Right cardiac atrium (tissue), 5 donors: Measurements from ENCODE around the gene CA6. TPM values are rescaled to one million over a fixed set of nuclear protein-coding genes. Genes with fewer than 3 reads are reported as not detected.

Experiments used
- ATAC-seq, 2 donors: fragments of 200-7000 bp; cut with Tn5 transposase; one replicate each; pipeline versions ENCODE4 v1.8.0 to v1.9.1; 2020; ENCODE audit warnings: moderate library complexity in 2 of 2, mild to moderate bottlenecking in 1 of 2
- DNase-seq, 3 donors: peaks; one replicate each; pipeline ENCODE4 v3.0.0-alpha.2; 2020
- H3K27ac ChIP-seq: one replicate; pipeline ENCODE4 v1.5.1; 2013; ENCODE audit warnings: mild to moderate bottlenecking, low read length, control low read depth, moderate library complexity
- H3K27me3 ChIP-seq: one replicate; pipeline ENCODE4 v1.6.1; 2013; ENCODE audit not compliant: control insufficient read depth, insufficient read depth
- H3K4me1 ChIP-seq: one replicate; pipeline ENCODE4 v1.6.1; 2013; ENCODE audit warnings: low read length; ENCODE audit not compliant: control insufficient read depth, insufficient read depth
- H3K4me3 ChIP-seq: one replicate; pipeline ENCODE4 v1.5.1; 2013; ENCODE audit warnings: low read length, control low read depth
- H3K9me3 ChIP-seq: one replicate; pipeline ENCODE4 v1.6.1; 2013; ENCODE audit warnings: low read length; ENCODE audit not compliant: control insufficient read depth
- WGBS: extraction: QIAGEN DNeasy Blood & Tissue Kit; methylation state at CpG from one replicate; pipeline ENCODE4 v1.1.7; 2013; 5-methylcytosine and 5-hydroxymethylcytosine counted together
- intact Hi-C, 4 donors: fragments of 100-400 bp; cut with DNase I; formaldehyde crosslinking; loops; one replicate each; pipeline versions ENCODE4 v1.11.0 to v1.14.0; 2022 to 2023
- polyA plus RNA-seq: library from polyadenylated mRNA; stranded (reverse); fragments of 200-250 nt; gene quantifications from one replicate; pipeline ENCODE4 v1.2.3, GENCODE V29; 2013
- total RNA-seq, 4 donors: library from RNA; stranded (reverse); fragmentation: NEBNext Ultra II Directional; extraction: Animal tissue kit (Norgen Biotek cat#: 25700); gene quantifications; one replicate each; pipeline ENCODE4 v1.2.1, GENCODE V29; 2021
- donor health status: healthy with polysubstance abuse.
- donor health status: DM: no; HTN: yes; CAD: no.
- donor health status: DM: no; HTN: no; CAD: no.
- donor health status: DM: no; HTN: yes; CAD: no; lungs with severe emphysema.
- donor health status: DM: yes; HTN: yes; CAD: no.

The CA6 gene
- total and polyA plus RNA-seq, 5 donors = not detected

- Histone ChIP-seq H3K9me3 (no peaks in the 10 kb centered on the region), H3K4me1 (no peaks in the 10 kb centered on the region), H3K4me3 (no peak overlapping the region), H3K27ac (no peak overlapping the region), H3K27me3 (no peaks in the 10 kb centered on the region)
- DNase-seq (no peak), ATAC-seq (no peak)
- intact Hi-C loops = no loop called here
- WGBS = 60% methylated on average over 7 of the region's 7 CpGs
These were observed 28.9 kb downstream of the CA6 start for GRCh38 chr1:8974551-8974950.

GRCh38 chr1:8976338-8976737, 30.7 kb downstream of the CA6 start:
- WGBS = 83% methylated on average over 5 of the region's 5 CpGs
- H3K4me3 ChIP-seq = no peak overlapping the region
- DNase-seq (no peak), ATAC-seq (no peak)
- intact Hi-C loops = no loop called here
- H3K9me3 ChIP-seq = no peaks in the 10 kb centered on the region
- H3K27ac ChIP-seq = no peak overlapping the region
- no peaks in the 10 kb centered on the region for H3K4me1 ChIP-seq
- H3K27me3 ChIP-seq = no peaks in the 10 kb centered on the region

GRCh38 chr1:8976896-8977450, 31.3 kb downstream of the CA6 start:
- no peaks in the 10 kb centered on the region for H3K9me3 ChIP-seq
- no peaks in the 10 kb centered on the region for H3K27me3 ChIP-seq
- WGBS = 86% methylated on average over 20 of the region's 20 CpGs
- no peaks in the 10 kb centered on the region for H3K4me1 ChIP-seq
- intact Hi-C loops = no loop called here
- ATAC-seq (no peak), DNase-seq (no peak)
- H3K4me3 ChIP-seq = no peak overlapping the region
- H3K27ac ChIP-seq = no peak overlapping the region

GRCh38 chr1:8980656-8981055, 35.0 kb downstream of the CA6 start:
- no peak for DNase-seq
- WGBS = 76% methylated on average over 3 of the region's 3 CpGs
- H3K4me1 ChIP-seq = no peaks in the 10 kb centered on the region

GRCh38 chr1:8981169-8981568, 35.5 kb downstream of the CA6 start:
- Histone ChIP-seq H3K27ac (no peak overlapping the region), H3K4me3 (no peak overlapping the region), H3K9me3 (no peaks in the 10 kb centered on the region), H3K4me1 (no peaks in the 10 kb centered on the region), H3K27me3 (no peaks in the 10 kb centered on the region)
- 77% methylated on average over 2 of the region's 2 CpGs for WGBS
- no peak for ATAC-seq
- intact Hi-C loops = no loop called here
- DNase-seq = no peak

More at GRCh38 chr1:8980656-8981055, 35.0 kb downstream of the CA6 start:
- Histone ChIP-seq H3K27ac (no peak overlapping the region), H3K27me3 (no peaks in the 10 kb centered on the region), H3K9me3 (no peaks in the 10 kb centered on the region), H3K4me3 (no peak overlapping the region)
- no peak for ATAC-seq
- intact Hi-C loops = no loop called here

- 86% methylated on average over 2 of the region's 2 CpGs for WGBS
- intact Hi-C loops = no loop called here
These were observed 38.5 kb downstream of the CA6 start for GRCh38 chr1:8984203-8984602.

GRCh38 chr1:8984990-8985389, 39.3 kb downstream of the CA6 start:
- ATAC-seq (no peak), DNase-seq (no peak)
- Histone ChIP-seq H3K27ac (no peak overlapping the region), H3K9me3 (no peaks in the 10 kb centered on the region), H3K4me1 (no peaks in the 10 kb centered on the region), H3K4me3 (no peak overlapping the region), H3K27me3 (no peaks in the 10 kb centered on the region)
- WGBS = 87% methylated on average over 8 of the region's 8 CpGs
- intact Hi-C loops = loop anchor here in 2 of 4 donors (5.0 kb wide), 1 partner anchor 63 kb away; no protein-coding TSS in a partner anchor

More at GRCh38 chr1:8984203-8984602, 38.5 kb downstream of the CA6 start:
- no peaks in the 10 kb centered on the region for H3K4me1 ChIP-seq
- H3K27ac ChIP-seq = no peak overlapping the region
- no peak for DNase-seq
- H3K9me3 ChIP-seq = no peaks in the 10 kb centered on the region
- no peak for ATAC-seq
- H3K4me3 ChIP-seq = no peak overlapping the region
- no peaks in the 10 kb centered on the region for H3K27me3 ChIP-seq

GRCh38 chr1:8985915-8986813, 40.5 kb downstream of the CA6 start:
- WGBS = 55% methylated on average over 14 of the region's 14 CpGs
- Histone ChIP-seq H3K4me3 (no peak overlapping the region), H3K9me3 (no peaks in the 10 kb centered on the region), H3K27me3 (no peaks in the 10 kb centered on the region), H3K4me1 (no peaks in the 10 kb centered on the region), H3K27ac (peak overlapping the region; percentile 3)
- peak; percentile 90 to 94 for ATAC-seq
- intact Hi-C loops = loop anchor here in 3 of 4 donors (2.0 to 5.0 kb wide), 2 partner anchors 64 to 67 kb away; no protein-coding TSS in a partner anchor
- peak; percentile 84 to 92 (median 90) for DNase-seq

GRCh38 chr1:8986814-8987190, 41.1 kb downstream of the CA6 start:
- Histone ChIP-seq H3K9me3 (no peaks in the 10 kb centered on the region), H3K4me3 (no peak overlapping the region), H3K4me1 (no peaks in the 10 kb centered on the region), H3K27ac (no peak overlapping the region), H3K27me3 (no peaks in the 10 kb centered on the region)
- WGBS = 88% methylated on average over 10 of the region's 10 CpGs
- intact Hi-C loops = loop anchor here in 3 of 4 donors (2.0 to 5.0 kb wide), 2 partner anchors 65 to 68 kb away; no protein-coding TSS in a partner anchor
- ATAC-seq = no peak
- DNase-seq = no peak

- Histone ChIP-seq H3K27ac (no peak overlapping the region), H3K27me3 (no peaks in the 10 kb centered on the region), H3K4me1 (no peaks in the 10 kb centered on the region), H3K9me3 (no peaks in the 10 kb centered on the region), H3K4me3 (no peak overlapping the region)
- intact Hi-C loops = loop anchor here (2.0 to 5.0 kb wide), 2 partner anchors 66 to 69 kb away; no protein-coding TSS in a partner anchor
- DNase-seq = peak; percentile 47 to 83 (median 82)
- ATAC-seq = peak; percentile 66 to 72
- 26% methylated on average over 9 of the region's 9 CpGs for WGBS
These were observed 42.4 kb downstream of the CA6 start for GRCh38 chr1:8987881-8988617.

- no peaks in the 10 kb centered on the region for H3K27me3 ChIP-seq
- WGBS = 46% methylated on average over 13 of the region's 13 CpGs
- H3K9me3 ChIP-seq = no peaks in the 10 kb centered on the region
- ATAC-seq = no peak
- H3K27ac ChIP-seq = no peak overlapping the region
- no peak overlapping the region for H3K4me3 ChIP-seq
- no peak for DNase-seq
- no peaks in the 10 kb centered on the region for H3K4me1 ChIP-seq
- intact Hi-C loops = loop anchor here in 3 of 4 donors (2.0 to 5.0 kb wide), 2 partner anchors 66 to 70 kb away; no protein-coding TSS in a partner anchor
These were observed 42.9 kb downstream of the CA6 start for GRCh38 chr1:8988618-8988967.
